ENCODE measurements around the gene PARS2. TPM values are rescaled to one million over a fixed set of nuclear protein-coding genes. Genes with fewer than 3 reads are reported as not detected.

The PARS2 gene
- total and polyA plus RNA-seq, 2 of the 4 experiments (the other 2 are of a cell fraction), result 3.4 to 6.3 TPM

Other genes with a start within 250 kb of the PARS2 start
- gene ACOT11, start 216.3 kb downstream of the PARS2 start, total RNA-seq (2012; rRNA removed), result 2.5 TPM in 2 replicates
- 2.7 and 3.1 TPM in 2 replicates for gene ACOT11, start 216.3 kb downstream of the PARS2 start, polyA plus RNA-seq (2012; rRNA removed)
- gene FAM151A, start 141.0 kb downstream of the PARS2 start, total RNA-seq (2012; rRNA removed), result not detected in 2 replicates
- gene FAM151A, start 141.0 kb downstream of the PARS2 start, polyA plus RNA-seq (2012; rRNA removed), result not detected in 2 replicates
- gene MROH7, start 122.7 kb downstream of the PARS2 start, total RNA-seq (2012; rRNA removed), result not detected in 2 replicates
- 0.06 TPM in 1 of 2 replicates, not detected in the other for gene MROH7, start 122.7 kb downstream of the PARS2 start, polyA plus RNA-seq (2012; rRNA removed)
- gene TTC4, start 48.7 kb downstream of the PARS2 start, total RNA-seq (2012; rRNA removed), result 27.1 and 35.3 TPM in 2 replicates
- gene TTC4, start 48.7 kb downstream of the PARS2 start, polyA plus RNA-seq (2012; rRNA removed), result 18.0 and 21.6 TPM in 2 replicates
- gene TTC22, start 36.8 kb upstream of the PARS2 start, total RNA-seq (2012; rRNA removed), result not detected in 2 replicates
- gene TTC22, start 36.8 kb upstream of the PARS2 start, polyA plus RNA-seq (2012; rRNA removed), result not detected in 2 replicates
- gene DHCR24, start 122.7 kb upstream of the PARS2 start, total RNA-seq (2012; rRNA removed), result 194 and 206 TPM in 2 replicates
- 117 and 130 TPM in 2 replicates for gene DHCR24, start 122.7 kb upstream of the PARS2 start, polyA plus RNA-seq (2012; rRNA removed)
- gene TMEM61, start 216.1 kb upstream of the PARS2 start, total RNA-seq (2012; rRNA removed), result not detected in 2 replicates
- 0.10 TPM in 1 of 2 replicates, not detected in the other for gene TMEM61, start 216.1 kb upstream of the PARS2 start, polyA plus RNA-seq (2012; rRNA removed)
- gene BSND, start 234.4 kb upstream of the PARS2 start, total RNA-seq (2012; rRNA removed), result not detected in 2 replicates
- gene BSND, start 234.4 kb upstream of the PARS2 start, polyA plus RNA-seq (2012; rRNA removed), result not detected in 2 replicates